Hematopoietic multipotent progenitor cell treated with erythropoietin and hydrocortisone succinate and interleukin-3 and kit ligand, for 4 days (in vitro differentiated cells): ENCODE measurements around the gene PHACTR4.
"Not testable (repeated sequence)": the region's sequence is repeated elsewhere in the genome, so short reads cannot be mapped to it uniquely, and the experiment has no call there.

ENCODE experiments used
- DNase-seq: peaks from one replicate; pipeline ENCODE4 v3.0.0-alpha.2; 2015

Gene PHACTR4

DNA sequence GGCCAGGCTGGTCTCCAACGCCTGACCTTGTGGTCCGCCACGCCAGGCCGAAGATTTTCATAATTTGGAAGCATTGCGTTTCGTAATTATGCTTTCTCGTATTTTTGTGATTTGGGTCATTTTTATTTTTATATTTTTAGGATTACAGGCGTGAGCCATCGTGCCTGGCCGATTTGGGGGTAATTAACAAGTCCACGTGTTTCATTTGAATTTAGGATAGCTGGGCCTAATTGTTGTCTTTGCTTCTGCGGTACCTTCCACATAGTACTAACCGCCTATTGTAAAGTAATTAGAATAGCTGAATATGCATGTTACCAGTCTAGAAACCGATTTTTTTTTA lies 137.3 kb downstream of the PHACTR4 start:
- peak; percentile 25 for DNase-seq

DNA sequence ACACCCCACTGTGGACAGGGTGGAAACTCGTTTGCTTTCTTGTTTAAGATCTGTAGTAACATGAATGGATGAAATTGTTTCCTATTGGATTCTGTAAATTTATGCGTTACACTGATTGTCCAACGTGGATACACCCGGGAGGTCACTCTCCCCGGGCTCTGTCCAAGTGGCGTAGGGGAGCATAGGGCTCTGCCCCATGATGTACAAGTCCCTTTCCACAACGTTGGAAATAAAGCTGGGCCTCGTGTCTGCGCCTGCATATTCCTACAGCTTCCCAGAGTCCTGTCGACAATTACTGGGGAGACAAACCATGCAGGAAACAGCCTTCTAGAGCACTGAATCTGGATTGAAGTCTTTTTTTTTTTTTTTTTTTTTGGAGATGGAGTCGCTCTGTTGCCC lies 137.7 kb downstream of the PHACTR4 start:
- DNase-seq, result peak; percentile 55

DNA sequence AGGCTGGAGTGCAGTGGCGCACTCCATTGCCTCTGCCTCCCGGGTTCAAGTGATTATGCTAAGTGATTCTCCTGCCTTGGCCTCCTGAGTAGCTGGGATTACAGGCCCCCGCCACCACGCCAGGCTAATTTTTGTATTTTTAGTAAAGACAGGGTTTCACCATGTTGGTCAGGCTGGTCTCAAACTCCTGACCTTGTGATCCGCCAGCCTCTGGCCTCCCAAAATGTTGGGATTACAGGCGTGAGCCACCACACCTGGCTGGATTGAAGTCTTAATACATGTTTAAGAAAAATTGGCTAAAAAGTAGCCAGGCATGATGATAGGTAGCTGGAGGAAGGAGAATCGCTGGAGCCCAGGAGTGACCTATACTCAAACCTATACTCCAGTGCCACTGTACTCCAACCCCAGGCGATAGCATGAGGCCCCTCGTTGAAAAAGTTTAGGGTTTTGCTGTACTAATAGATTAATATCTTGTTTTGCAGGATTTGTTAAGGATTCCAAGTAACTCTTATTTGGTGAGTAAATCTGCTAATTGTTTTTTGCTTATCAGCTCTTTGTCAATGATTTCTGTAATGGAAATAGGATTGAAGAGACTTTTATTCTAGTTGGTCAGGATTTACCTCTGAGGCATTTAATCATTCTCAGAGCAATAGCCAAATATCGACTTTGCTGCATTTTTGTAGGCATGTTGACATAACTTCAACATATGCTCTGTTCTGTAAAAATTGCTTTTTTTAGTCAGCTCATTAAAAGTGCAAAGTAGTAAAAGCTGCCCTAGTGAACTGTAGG lies 138.3 kb downstream of the PHACTR4 start:
- DNase-seq, result peak; percentile 57

DNA sequence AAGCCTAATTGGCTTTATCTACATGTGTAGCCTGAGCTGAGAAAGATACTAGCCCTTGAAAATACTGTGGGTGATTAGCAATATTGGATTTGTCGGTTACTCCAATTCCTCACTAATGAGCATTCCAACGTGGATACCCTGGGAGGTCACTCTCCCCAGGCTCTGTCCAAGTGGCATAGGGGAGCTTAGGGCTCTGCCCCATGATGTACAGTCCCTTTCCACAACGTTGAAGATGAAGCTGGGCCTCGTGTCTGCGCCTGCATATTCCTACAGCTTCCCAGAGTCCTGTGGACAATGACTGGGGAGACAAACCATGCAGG lies 138.9 kb downstream of the PHACTR4 start:
- DNase-seq, result peak; percentile 54

DNA sequence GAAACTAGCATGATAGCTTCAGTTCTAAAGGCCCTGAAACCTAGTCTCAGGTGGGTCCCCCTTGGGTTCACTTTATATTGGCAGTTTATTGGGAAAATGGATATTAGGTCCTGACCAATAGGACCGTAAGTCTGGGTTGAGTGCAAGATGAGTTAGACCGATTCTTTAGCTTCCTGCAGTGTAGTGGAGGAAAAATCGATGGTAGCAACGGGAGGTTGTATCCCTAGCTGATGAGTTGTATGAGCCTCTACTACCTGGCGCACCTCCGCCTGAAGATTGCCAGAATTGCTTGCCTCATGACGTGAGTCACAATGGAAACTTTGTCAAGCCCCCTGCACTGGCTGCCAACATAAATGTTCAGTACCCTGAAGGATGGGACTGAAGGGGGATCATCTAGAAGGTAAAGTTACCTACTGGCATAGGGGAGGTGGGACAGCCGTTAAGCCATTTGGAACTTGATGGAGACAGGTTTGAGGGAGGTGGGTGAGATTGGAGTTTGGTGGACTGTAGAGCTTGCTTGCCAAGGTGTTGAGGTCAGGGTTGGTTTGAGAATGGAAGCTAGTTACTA lies 140.2 kb downstream of the PHACTR4 start:
- DNase-seq, result peak; percentile 67

DNA sequence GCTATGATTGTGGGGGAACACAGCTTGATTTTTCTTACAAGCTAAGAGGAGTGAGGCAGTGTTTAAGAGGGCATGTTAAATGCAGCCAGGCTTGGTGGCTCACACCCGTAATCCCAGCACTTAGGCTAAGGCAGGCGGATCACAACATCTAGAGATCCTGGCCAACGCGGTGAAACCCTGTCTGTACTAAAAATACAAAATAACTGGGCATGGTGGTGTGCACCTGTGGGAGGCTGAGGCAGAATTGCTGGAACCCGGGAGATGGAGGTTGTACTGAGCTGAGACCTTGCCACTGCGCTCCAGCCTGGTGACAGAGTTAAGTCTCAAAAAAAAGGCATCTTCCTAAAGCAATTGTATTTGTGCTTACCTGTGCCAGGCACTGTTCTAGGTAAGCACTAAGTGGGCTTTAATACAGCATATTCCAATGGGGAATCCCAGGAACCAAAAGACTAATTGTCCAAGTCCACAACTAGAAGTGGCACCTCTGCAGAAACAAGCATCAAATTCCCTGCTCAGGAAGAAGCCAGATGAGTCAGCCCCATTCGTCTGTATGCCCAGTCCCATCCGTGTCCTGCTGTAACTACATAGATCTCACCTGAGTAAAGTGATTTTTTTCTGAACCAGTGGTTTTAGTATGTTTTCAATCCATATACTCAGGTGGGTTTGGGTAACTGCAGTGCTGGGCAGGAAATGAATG lies 140.9 kb downstream of the PHACTR4 start:
- DNase-seq, result no peak

DNA sequence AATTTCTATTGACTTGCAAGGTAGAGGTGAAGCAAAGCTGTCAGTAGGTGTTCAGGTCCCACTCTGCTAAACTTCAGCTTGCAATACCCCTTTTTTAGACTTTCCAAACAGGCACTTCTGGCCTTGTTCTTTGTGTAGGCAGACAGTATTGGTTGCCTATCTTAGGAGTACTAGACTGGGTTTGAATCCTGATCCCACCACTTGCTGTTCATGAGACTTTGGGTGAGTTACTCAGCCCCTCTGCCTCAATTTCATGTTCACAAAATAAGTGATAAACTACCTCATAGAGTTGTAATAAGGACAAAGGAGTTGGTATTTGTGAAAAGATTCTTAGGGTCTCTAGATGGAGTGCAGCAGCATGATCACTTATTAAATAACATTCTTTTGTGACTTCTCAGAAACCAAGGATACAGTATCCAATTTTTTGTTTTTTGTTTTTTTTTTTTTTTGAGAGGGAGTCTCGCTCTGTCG lies 141.5 kb downstream of the PHACTR4 start:
- DNase-seq, result peak; percentile 79

DNA sequence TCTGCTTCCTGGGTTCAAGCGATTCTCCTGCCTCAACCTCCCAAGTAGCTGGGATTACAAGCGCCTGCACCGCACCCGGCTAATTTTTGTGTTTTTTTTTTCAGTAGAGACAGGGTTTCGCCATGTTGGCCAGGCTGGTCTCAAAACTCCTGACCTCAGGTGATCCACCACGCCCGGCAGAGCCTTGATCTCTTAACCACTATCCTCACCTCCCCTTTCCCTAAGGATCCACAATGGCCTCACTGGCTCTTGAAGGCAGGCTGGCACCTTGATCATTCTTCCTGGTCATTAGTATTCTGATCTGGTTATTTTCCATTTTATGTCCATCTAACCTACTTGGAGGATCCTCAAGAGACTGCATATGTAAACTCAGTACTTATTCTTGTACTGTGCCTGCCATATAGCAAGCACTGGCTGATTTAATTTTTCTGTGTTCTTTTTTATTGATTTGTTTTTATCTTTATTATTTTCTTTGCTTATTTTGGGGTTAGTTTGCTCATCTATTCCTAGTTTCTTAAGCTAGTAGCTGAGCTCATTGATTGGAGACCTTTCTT lies 142.6 kb downstream of the PHACTR4 start:
- peak; percentile 63 for DNase-seq

DNA sequence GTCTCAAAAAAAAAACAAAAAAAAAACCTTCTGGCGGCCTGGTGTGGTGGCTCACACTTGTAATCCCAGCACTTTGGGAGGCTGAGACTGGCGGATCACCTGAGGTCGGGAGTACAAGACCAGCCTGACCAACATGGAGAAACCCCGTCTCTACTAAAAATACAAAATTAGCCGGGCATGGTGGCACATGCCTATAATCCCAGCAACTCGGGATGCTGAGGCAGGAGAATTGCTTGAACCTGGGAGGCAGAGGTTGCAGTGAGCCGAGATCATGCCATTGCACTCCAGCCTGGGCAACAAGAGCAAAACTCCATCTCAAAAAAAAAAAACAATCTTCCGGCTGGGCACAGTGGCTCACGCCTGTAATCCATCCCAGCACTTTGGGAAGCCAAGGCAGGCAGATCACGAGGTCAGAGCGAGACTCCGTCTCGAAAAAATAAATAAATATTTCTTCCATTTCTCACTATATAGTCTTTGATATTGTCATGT lies 144.9 kb downstream of the PHACTR4 start:
- peak; percentile 44 for DNase-seq

DNA sequence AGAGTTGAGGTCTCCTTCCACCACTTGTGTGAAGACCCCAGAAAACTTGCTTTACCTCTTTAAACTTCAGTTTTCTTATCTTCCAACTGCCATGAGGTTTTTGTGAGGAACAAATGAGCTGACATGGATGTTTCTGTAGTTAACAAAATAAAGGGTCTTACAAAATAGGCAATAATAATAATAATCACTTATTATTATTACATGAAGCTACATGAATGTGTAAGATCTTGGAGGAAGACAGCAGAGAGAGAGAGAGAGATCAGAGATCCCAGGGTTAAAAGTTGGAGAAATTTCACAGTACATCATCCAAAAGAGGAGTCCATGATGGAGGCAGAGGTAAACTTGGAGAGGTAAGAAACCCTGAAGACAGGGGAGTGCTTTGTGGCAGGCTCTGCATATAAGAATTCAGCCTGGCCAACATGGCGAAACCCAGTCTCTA lies 147.0 kb downstream of the PHACTR4 start:
- peak; percentile 37 for DNase-seq

DNA sequence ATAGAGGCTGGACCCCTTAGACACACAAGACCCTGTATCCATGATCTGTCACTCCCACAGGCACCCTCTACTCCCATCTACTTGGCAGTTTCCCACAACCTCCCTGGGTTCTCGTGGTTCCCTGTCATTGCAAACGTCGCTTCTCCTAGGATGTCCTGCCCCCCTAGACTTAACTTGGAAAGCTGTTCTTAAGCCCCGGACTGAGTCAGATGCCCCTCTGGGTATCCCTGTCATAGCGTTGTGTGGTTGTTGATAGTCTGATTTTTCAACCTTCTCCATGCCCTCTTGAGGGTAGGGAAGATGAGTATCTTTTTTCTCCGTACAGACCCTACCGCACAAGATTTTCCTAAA lies 148.1 kb downstream of the PHACTR4 start:
- no peak for DNase-seq

DNA sequence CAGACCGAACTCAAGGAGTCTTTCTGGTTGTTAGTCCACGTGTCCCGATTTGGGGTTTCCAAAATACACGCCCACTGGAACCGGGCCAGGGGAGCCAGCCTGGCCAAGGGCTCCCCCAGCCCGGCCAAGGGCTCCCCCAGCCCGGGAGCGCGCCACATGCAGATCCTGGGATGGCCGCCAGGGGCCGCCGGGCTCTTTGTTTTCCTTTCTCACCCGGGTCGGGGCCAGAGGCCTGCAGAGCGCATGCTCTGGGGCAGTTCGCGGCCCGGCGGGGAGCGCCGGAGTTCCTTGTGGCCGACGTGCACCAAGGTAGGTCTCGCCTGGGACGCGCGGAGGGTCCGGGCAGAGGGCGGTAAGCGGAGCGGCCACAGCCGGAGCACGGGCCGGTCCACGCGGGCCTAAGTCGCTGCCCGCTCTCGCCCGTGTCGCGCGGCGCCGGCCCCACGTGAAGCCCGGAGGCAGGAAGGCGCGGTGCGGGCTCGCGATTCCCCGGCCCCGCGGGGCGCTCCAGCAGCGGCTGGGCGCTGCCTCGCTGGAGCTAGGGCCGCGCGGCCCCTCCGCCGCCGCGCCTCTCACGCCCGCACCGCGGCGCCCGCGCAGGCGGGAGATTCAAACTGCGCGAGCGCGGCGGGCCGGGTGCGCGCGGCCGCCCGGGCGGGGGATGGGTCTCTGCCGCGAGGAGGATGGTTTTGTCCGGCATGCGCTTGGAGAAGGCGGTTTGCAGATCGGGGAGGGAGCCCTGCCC lies 148.6 kb downstream of the PHACTR4 start:
- DNase-seq, result peak; percentile 96

DNA sequence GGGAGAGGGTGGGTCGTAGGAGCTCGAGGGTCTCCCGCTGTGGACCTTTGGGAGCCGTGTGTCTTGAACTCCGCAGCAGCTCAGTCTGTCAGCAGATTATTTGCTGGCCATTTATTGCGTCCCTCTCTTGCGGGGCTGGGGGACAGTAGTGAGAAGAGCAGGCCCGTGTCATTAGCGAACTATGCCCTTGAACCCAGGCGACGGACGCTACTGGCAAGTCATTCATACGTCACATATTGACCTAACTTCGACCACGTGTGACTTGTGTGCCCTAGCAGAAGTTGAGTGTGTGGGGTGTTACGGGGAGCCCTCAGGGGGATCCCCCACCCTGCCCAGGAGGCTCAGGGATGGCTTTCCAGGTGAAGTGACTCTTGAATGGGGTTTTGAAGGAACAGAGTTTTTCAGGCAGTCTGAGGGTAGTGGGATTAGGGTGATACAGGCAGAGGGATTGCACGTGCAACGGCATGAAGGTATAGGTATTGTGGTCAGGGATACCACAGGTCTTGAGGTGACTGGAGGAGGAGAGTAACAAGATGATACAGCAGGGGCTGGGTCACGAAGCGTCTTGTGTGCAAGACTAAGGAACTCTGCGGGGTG lies 149.3 kb downstream of the PHACTR4 start:
- DNase-seq, result peak; percentile 84

DNA sequence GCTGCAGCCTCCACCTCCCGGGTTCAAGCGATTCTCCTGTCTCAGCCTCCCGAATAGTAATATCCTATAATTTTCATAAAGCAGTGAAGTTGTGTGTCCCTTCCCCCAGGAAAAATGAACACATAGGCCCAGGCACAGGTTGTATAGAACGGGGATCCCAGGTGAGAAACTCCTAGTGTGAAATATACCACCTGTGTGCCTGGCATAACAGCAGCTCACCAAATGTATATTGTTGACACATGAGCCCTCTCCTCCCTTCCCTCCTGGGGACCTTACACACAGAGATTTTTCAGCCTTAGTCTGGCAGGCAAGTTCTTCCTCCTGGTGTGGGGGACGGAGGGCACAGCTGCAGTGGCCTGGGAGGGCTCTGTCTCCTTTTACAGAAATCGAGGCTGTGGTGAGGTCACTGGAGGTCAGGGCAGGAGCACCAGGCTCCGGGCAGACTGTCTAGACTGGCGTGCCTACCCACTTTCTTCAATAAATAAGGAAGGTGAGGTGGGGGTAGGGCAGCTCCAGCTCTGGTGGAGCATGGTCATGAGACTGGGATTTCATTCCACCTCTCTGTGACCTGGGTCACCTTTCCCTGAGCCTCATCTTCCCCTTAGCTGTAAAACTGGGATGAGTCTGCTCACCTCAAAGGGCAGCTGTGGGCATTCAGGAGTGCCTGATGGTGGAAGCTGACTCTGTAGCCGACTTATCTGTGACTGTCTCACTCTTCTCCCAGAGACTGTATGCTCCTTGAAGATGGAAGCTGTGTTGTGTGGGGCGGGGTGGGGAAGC lies 150.6 kb downstream of the PHACTR4 start:
- no peak for DNase-seq

DNA sequence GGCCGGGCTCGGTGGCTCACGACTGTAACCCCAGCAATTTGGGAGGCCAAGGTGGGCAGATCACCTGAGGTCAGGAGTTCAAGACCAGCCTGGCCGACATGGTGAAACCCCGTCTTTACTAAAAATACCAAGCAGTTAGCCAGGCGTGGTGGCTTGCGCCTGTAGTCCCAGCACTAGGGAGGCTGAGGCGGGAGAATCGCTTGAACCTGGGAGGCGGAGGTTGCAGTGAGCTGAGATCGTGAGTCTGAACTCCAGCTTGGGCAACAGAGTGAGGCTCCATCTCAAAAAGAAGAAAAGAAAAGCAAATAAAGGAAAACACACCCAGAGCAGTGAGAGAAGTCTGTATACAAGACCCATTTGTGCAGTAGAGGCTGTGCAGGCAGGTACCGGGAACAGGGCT lies 151.3 kb downstream of the PHACTR4 start:
- not testable (repeated sequence) for DNase-seq

DNA sequence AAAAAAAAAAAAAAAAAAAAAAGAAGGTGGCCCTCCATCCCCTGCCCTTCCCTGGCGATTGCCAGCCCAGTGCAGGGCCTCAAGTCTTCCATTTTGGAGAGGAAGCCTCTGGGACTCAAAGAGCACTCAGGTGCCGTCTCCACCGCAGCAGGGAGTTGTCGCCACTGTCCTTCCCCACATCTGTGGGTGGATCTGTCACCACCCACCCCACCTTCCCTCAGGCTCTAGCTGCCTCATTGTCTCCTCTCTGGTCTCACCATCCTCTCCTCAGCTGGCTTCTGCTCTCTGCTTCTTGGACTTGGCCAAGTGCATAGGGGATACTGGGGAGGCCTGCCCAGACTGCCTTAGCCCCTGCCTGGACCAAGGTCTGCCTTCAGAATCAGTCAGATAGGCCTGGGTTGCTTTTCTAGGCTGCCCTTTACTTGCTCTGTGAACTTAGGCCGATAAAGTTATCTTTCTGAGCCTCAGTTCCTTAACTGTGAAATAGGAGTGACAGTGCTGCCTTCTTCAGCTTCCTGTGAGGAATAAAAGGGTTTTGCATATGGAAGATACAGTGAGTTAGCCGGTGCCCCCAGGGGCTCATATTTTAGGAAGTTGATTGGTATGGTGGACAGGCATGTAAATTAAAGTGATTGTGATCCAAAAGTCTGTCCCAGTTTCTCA lies 152.1 kb downstream of the PHACTR4 start:
- no peak for DNase-seq

DNA sequence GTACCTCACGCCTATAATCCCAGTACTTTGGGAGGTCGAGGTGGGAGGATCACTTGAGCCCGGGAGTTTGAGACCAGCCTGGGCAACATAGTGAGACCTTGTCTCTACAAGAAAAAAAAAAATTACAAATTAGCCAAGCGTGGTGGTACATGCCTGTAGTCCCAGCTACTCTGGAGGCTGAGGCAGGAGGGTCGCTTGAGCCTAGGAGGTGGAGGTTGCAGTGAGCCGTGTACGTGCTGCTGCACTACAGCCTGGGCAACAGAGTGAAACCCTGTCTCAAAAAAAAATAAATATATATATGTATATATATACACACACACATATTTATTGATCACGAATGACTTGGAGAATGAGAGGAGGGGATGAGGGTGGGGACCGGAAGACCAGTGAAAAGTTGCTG lies 153.0 kb downstream of the PHACTR4 start:
- not testable (repeated sequence) for DNase-seq

DNA sequence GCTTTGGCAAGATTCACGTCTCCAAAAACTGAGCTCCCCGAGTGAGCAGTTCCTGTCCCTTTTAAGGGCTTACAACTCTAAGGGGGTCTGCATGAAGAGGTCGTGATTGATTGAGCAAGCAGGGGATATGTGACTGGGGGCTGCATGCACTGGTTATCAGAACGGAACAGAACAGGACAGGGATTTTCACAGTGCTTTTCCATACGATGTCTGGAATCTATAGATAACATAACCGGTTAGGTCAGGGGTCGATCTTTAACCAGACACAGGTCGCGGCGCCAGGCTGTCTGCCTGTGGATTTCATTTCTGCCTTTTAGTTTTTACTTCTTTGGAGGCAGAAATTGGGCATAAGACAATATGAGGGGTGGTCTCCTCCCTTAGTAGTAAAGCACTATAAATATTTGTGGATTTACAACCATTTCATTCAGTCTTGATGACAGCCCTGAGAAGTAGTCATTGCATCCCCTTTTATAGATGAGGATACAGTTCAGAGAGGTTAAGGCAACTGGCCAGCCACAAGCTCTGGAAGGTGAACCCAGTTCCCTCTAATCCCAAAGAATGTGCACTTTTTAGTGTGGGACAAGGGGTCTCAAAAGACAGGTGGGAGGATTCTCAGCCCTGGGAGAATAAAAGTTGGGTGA lies 155.6 kb downstream of the PHACTR4 start:
- not testable (repeated sequence) for DNase-seq

DNA sequence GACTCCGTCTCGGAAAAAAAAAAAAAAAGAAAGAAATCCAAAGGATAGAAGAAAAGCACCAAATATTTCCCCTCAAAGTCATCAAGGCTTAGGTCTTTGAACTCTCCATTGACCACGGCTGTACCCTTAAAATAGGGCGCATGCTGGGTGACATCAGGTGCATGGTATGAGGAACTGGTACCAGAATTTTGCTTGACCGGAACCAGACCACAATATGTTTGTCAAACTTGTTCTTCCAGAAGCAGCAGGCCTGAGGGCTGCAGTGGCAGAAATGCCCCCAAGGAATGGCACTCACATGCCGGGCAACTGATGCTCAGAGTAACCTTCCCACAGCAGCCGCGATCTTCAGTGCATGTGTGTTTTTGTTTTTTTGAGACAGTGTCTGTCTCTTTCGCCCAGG lies 157.3 kb downstream of the PHACTR4 start:
- no peak for DNase-seq

DNA sequence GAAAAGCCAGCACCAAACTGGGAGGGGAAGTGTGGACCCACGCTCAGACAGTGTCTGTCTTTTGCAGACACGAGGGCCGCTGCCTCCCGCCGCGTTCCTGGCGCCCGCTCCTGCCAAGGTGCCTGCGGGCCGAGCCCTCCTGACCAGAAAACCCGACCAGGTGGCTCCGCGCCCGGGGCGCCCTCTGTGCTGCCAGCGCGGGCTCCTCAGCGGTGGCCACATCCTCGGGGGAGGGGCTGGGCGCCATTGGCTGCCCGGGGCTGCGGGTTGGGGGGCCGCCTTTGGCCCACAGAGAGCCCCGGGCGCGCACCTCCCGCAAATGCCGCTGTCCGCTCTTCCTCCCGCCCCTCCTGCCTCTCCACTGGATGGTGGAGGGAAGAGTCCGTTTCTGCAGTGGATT lies 160.9 kb downstream of the PHACTR4 start:
- no peak for DNase-seq

DNA sequence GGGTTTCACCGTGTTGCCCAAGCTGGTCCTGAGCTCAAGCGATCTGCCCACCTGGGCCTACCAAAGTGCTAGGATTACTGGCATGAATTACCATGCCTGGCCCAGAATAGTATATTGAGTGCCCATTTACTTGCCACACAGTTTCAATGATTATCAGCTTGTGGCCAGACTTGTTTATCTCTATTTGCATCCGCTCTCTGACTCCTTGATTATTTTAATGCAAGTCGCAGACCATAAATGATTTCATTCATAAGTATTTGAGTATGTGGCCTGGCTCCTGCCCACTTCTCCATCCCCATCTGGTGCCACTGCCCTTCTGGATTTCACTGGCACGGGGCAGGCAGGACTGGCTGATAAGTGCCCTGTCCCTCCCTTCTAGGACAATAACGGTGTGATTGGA lies 165.1 kb downstream of the PHACTR4 start:
- peak; percentile 62 for DNase-seq
